GM19193 (cell line): ENCODE measurements around the gene LGR5.

Experiments
- POLR2A ChIP-seq: IDR thresholded peaks from 4 replicates; pipeline ENCODE4 v1.6.1; 2011; ENCODE audit not compliant: insufficient read depth, insufficient read length; ENCODE audit errors: extremely low read depth

Gene LGR5

DNA sequence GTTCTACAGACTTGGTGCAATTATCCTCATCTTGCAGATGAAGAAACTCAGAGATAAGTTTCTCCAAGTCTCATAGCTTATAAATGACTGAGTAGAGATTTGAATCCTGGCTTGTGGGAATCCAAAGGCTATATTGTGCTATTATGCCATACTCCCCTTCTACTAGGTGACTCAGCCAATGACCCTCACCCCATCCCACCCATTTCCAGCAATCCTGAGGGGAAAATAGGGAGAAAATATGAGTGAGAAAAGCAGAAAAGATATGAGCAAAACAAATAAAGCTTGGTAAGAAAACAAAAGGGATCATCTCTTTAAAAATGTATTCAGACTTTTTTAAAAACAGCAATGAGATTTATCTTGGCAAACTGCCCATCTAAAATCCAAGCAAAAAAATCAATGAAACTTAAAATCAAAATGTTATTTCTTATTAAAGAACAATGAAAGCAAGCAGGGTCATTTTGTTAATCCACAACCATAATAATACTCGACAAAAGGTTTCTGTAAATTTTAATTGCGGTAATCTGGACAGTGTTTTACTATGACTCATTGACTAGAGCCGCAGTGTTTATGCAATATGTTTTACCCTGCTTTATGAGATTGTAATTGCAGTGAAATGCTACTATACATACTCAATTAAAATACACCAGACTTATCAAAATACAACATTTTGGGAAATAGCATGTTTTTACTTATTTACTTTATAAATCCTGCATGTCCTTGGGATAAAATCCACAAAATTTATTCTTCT lies 13.1 kb upstream of the LGR5 start:
- no peak for TF ChIP-seq POLR2A

DNA sequence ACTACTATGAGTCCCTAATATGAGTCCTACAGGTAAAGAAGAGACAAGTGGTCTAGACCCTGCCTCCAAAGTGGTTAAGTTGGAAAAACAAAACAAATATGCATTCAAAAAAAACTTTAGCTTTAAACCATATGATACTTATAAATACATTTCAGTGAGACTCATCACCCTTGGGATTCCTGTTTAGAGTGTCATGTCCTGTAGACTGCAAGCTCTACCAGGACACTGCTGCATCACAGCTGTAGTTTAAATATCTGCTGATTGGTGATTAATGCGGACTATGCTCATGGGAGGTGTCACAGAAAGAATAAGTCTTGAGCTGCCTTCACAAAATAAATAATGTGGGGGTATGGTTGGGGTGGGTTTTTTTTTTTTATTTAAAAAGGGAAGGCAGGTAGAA lies 8.8 kb upstream of the LGR5 start:
- no peak for TF ChIP-seq POLR2A

DNA sequence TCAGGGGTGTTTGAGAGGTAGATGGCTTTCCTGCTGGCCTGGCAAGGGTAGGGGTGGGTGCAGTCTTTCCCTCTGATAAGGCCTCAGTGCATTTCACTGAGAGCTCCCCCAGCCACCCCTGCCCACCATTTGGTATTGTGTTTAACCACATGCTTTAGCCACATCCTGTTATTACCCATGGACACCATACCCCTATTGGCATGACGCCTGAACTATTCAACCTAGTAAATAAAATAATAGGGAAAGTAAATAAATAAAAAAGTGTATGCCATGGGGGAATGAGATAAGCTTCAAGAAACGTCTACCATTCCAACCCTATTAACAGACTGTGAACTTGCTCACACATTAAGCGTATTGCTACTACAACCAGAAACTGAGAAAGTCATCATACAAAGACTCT lies 7.6 kb upstream of the LGR5 start:
- no peak for TF ChIP-seq POLR2A

DNA sequence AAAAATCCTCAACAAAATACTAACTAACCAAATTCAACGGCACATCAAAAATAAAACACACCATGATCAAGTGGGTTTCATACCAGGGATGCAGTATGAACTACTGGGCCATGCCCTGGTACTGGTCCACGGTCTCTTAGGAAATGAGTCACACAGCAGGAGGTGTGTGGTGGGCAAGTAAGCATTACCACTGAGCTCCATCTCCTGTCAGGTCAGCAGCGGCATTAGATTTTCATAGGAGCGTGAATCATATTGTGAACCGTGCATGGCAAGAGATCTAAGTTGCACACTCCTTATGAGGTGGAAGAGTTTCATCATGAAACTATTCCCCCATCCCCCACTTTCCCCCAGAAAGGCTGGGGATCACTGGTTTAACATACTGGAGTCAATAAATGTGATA lies 6.7 kb upstream of the LGR5 start:
- no peak for TF ChIP-seq POLR2A

GRCh38 chr12:71436696-71437095 lies 2.9 kb upstream of the LGR5 start:
- TF ChIP-seq POLR2A, result no peak

GRCh38 chr12:71438670-71439361 lies 782 bp upstream of the LGR5 start:
- no peak for TF ChIP-seq POLR2A

DNA sequence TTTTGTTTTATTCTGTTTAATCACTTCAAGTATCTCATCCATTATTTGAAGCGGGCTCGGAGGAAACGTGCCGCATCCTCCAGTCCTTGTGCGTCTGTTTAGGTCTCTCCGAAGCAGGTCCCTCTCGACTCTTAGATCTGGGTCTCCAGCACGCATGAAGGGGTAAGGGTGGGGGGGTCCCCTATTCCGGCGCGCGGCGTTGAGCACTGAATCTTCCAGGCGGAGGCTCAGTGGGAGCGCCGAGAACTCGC lies 311 bp upstream of the LGR5 start:
- no peak for TF ChIP-seq POLR2A

GRCh38 chr12:71440345-71440762 lies 756 bp downstream of the LGR5 start:
- TF ChIP-seq POLR2A, result no peak

DNA sequence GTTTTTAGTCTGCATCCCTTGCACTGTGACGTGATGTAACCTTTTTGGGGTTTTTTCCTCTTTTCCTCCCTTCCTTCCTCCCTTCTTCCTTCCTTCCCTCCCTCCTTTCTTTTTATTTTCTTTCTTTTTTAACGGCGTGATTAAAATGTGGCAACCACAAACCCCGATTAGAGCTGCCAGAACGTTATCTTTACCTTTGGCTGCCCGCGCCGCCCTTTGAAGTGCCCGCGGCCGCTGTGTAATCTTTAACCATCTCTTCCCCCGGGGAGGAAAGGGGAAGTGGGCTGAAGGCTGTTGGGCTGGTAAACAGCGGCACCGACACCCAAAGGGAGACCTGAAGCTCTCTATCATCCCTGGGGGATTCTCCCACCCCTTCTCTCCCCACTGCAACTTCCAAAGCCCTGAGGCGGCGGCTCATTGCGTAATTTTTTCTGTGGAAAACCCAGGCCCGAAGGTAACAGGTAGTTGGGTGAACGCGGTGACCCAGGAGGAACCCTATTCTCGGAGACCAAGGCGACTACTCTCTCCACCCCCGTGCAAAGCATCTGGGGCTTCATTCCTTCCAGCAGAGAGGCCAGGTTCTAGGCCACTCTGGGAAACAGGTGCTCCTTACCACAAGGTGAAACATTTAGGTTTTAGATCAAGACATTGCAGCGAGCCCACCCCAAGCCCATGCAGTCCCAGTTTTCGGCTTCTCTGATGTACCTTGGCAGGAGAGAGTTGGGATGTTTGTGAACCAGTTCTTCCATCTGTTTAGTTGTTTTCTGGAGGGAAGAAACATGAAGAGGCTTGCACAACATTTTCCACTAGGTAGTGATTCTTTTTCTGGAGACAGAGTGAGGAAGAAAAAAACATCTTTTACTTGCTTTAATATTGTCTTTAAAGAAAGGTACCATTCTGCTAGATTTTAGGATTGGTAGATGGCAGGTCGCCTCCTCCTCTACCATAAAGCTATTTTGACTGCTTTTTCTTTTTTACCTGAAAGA lies 1.5 kb downstream of the LGR5 start:
- no peak for TF ChIP-seq POLR2A

DNA sequence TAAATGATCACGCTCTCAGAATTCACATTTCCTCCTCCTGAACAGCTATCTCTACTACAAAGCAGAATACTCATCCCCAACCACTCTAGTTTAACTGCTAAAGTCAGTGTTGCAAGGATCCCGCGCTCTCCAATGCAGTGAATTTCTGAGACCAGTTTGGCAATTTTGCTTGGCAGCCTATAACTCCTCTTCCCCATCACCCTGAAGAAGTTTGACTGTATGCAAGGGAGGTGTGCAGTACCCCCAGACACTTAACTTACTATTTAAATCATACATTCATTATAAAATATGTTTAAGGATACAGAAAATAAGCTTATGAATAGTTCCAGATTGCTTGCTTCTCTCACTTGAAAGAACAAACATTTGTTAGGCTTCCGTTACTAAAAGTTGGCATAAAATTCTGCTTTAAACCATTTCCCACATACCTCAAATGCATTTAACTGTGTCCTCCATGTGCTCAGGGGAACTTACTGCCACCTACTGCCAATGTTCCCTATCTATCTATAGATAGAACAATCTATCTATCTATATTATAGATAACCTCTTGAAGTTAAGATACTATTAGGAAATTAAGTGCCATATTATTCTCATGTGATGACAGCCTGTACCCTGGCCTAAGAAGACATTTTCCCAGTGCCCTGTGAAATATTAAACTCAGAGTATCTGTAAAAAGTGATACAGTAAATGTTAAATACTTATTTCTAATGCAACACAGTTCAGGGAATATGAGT lies 2.4 kb downstream of the LGR5 start:
- TF ChIP-seq POLR2A, result no peak

- TF ChIP-seq POLR2A, result no peak
Measured at GRCh38 chr12:71442567-71442931, 3.0 kb downstream of the LGR5 start.

GRCh38 chr12:71445071-71445470 lies 5.5 kb downstream of the LGR5 start:
- TF ChIP-seq POLR2A, result no peak

- TF ChIP-seq POLR2A, result no peak
Measured at GRCh38 chr12:71447691-71448132, 8.1 kb downstream of the LGR5 start.

GRCh38 chr12:71448150-71448581 lies 8.6 kb downstream of the LGR5 start:
- TF ChIP-seq POLR2A, result no peak
